HepG2 (cell line): ENCODE results near the gene DAB1. TPM values are rescaled to one million over a fixed set of nuclear protein-coding genes. Genes with fewer than 3 reads are reported as not detected.

Source experiments
- ATAC-seq: fragments of 200-7000 bp; cut with Tn5 transposase; 3 replicates; pipeline ENCODE4 v1.9.1; 2020; ENCODE audit warnings: mild to moderate bottlenecking, moderate library complexity
- BruUV-seq: library from RNA; stranded (reverse); fragments of 400-500 nt; replicated peaks from 2 replicates; lab custom pipeline; 2021; lab: Mats Ljungman, UMichigan
- CTCF ChIA-PET: fragments of 300-600 bp; formaldehyde crosslinking; extraction: SDS; loops from one replicate; lab custom pipeline; 2021; ENCODE audit warnings: low total read pairs, inconsistent platforms, low intra/inter-chr PET ratio; lab: Yijun Ruan, JAX
- POLR2A ChIA-PET: fragments of 350-600 bp; sonication (Branson Sonifier 250); formaldehyde crosslinking; loops from one replicate; lab custom pipeline; 2020; ENCODE audit warnings: antibody characterized with exemption, inconsistent platforms; lab: Yijun Ruan, JAX
- DNase-seq: peaks from one replicate; pipeline ENCODE4 v3.0.0-alpha.2; 2015; ENCODE audit warnings: low spot score
- FAIRE-seq: peaks from 3 replicates; lab custom pipeline; 2011; peaks lifted over from hg19 to GRCh38; lab: Jason Lieb, UNC
- H2AFZ ChIP-seq: one replicate; pipeline ENCODE4 v1.6.1; 2011; ENCODE audit warnings: low read length, inconsistent platforms
- H3K27ac ChIP-seq: fragments of 300-600 bp; 3 replicates; pipeline ENCODE4 v1.8.0; 2011; ENCODE audit warnings: mixed run types, mild to moderate bottlenecking, mixed read lengths, low read length, inconsistent platforms; ENCODE audit not compliant: insufficient read depth; ENCODE audit errors: extremely low read length
- H3K27me3 ChIP-seq, 2 experiments: fragments of 200-600 bp in 1 of 2; 2 replicates in 1 of 2; 3 replicates in 1 of 2; pipeline versions ENCODE4 v1.6.0 to v1.8.0; 2011; ENCODE audit warnings: low read length in 2 of 2, mild to moderate bottlenecking in 2 of 2, moderate library complexity in 2 of 2, inconsistent platforms in 1 of 2; ENCODE audit not compliant: insufficient read depth in 2 of 2, control insufficient read depth in 1 of 2
- H3K36me3 ChIP-seq, 2 experiments: fragments of 200-600 bp in 1 of 2; replicated peaks in 1 of 2; 2 replicates in 1 of 2; 3 replicates in 1 of 2; pipeline versions ENCODE4 v1.5.1 to v1.8.0; 2011; ENCODE audit warnings: low read length in 2 of 2, inconsistent platforms in 1 of 2; ENCODE audit not compliant: insufficient read depth in 2 of 2, control insufficient read depth in 1 of 2
- H3K4me1 ChIP-seq: 2 replicates; pipeline ENCODE4 v1.5.1; 2012; ENCODE audit warnings: low read length, inconsistent platforms; ENCODE audit not compliant: insufficient read depth
- H3K4me2 ChIP-seq: 2 replicates; pipeline ENCODE4 v1.6.0; 2011; ENCODE audit warnings: low read depth, low read length, inconsistent platforms
- H3K4me3 ChIP-seq, 3 experiments: fragments of 200-600 bp in 1 of 3; sonication (generic), shearing (Covaris generic) in 1 of 3; replicated peaks in 1 of 3; 2 replicates each; pipeline ENCODE4 v1.5.1; 2011 to 2016; ENCODE audit warnings: low read length in 3 of 3, inconsistent platforms in 2 of 3, low read depth in 2 of 3, mild to moderate bottlenecking in 2 of 3, control low read depth in 1 of 3, mixed read lengths in 1 of 3; ENCODE audit not compliant: insufficient read depth in 1 of 3
- H3K79me2 ChIP-seq: one replicate; pipeline ENCODE4 v1.6.1; 2011; ENCODE audit warnings: low read length, inconsistent platforms; ENCODE audit not compliant: insufficient read depth
- H3K9ac ChIP-seq: 2 replicates; pipeline ENCODE4 v1.6.0; 2011; ENCODE audit warnings: mild to moderate bottlenecking, low read depth, low read length, inconsistent platforms; ENCODE audit not compliant: insufficient read depth
- H3K9me3 ChIP-seq: 2 replicates; pipeline ENCODE4 v1.5.1; 2012; ENCODE audit warnings: mild to moderate bottlenecking, low read length
- H4K20me1 ChIP-seq: 2 replicates; pipeline ENCODE4 v1.6.0; 2011; ENCODE audit warnings: inconsistent platforms, mild to moderate bottlenecking, low read length, moderate library complexity; ENCODE audit not compliant: insufficient read depth
- BRF2 ChIP-seq: sonication (generic); formaldehyde crosslinking; IDR thresholded peaks from 2 replicates; pipeline ENCODE4 v1.8.1; 2022; ENCODE audit warnings: mild to moderate bottlenecking, missing genetic modification reagents
- CEBPB ChIP-seq: IDR thresholded peaks from 2 replicates; pipeline ENCODE4 v1.6.1; 2011; ENCODE audit warnings: low read depth, low read length, improper control_type of control experiment, borderline replicate concordance
- CREBL2 ChIP-seq: sonication (generic); formaldehyde crosslinking; IDR thresholded peaks from 2 replicates; pipeline ENCODE4 v1.8.1; 2023; ENCODE audit warnings: missing genetic modification reagents, mild to moderate bottlenecking, borderline replicate concordance
- HIC2 ChIP-seq: sonication (generic); formaldehyde crosslinking; IDR thresholded peaks from 2 replicates; pipeline ENCODE4 v1.9.0; 2022; ENCODE audit warnings: low read depth, missing genetic modification reagents
- JDP2 ChIP-seq: sonication (generic); formaldehyde crosslinking; IDR thresholded peaks from 2 replicates; pipeline ENCODE4 v1.8.1; 2022; ENCODE audit warnings: missing genetic modification reagents, borderline replicate concordance
- KMT2A ChIP-seq: sonication (generic); formaldehyde crosslinking; IDR thresholded peaks from 2 replicates; pipeline ENCODE4 v1.4.0; 2020; ENCODE audit warnings: missing genetic modification reagents
- MAFK ChIP-seq, 2 experiments: IDR thresholded peaks in 1 of 2; conservative IDR thresholded peaks in 1 of 2; 2 replicates each; pipeline ENCODE4 v1.6.1; 2011; ENCODE audit warnings: improper control_type of control experiment in 2 of 2, low read length in 2 of 2
- ZNF263 ChIP-seq: sonication (generic); formaldehyde crosslinking; IDR thresholded peaks from 2 replicates; pipeline ENCODE4 v1.4.0; 2020; ENCODE audit warnings: missing genetic modification reagents
- ZNF441 ChIP-seq: sonication (generic); formaldehyde crosslinking; IDR thresholded peaks from 2 replicates; pipeline ENCODE4 v1.7.0; 2021; ENCODE audit warnings: missing genetic modification reagents, borderline replicate concordance
- ZNF547 ChIP-seq: sonication (generic); formaldehyde crosslinking; IDR thresholded peaks from 2 replicates; pipeline ENCODE4 v1.5.1; 2020; ENCODE audit warnings: mild to moderate bottlenecking, missing genetic modification reagents
- WGBS: methylation state at CpG from one replicate; pipeline ENCODE4 v1.1.6; 2017; ENCODE audit warnings: low lambda C conversion rate; 5-methylcytosine and 5-hydroxymethylcytosine counted together
- in situ Hi-C: cut with HindIII; loops from 2 replicates; pipeline ENCODE4 v1.10.0; 2017; ENCODE audit warnings: low pct_unique_long_range_greater_than_20kb; ENCODE audit not compliant: extremely low pct_ligation_motif_present
- intact Hi-C: fragments of 100-400 bp; cut with micrococcal nuclease; formaldehyde crosslinking; loops from one replicate; pipeline ENCODE4 v1.10.0; 2022; ENCODE audit not compliant: unreplicated experiment
- polyA plus RNA-seq, 8 experiments: library from polyadenylated mRNA; depleted of rRNA in 3 of 8; stranded (reverse) in 7 of 8; unstranded in 1 of 8; fragments of >200 nt; fragmentation: Illumina TruSeq in 4 of 8; extraction: Trizol in 4 of 8; gene quantifications; 2 replicates each; pipeline versions ENCODE4 v1.2.1 to v1.2.3, GENCODE V29; 2011 to 2016; ENCODE audit warnings: low read depth in 4 of 8, missing spikeins in 1 of 8, mixed read lengths in 1 of 8; ENCODE audit not compliant: insufficient read depth in 1 of 8
- total RNA-seq, 5 experiments: library from RNA; depleted of rRNA; stranded (reverse); fragments of >200 nt; fragmentation: Illumina TruSeq; extraction: Trizol; gene quantifications; 2 replicates each; pipeline ENCODE4 v1.2.3, GENCODE V29; 2016; ENCODE audit warnings: low read depth in 1 of 5

DAB1 gene
- total and polyA plus RNA-seq, 2 of the 13 experiments (the other 11 are each of a cell fraction or from before 2014, with no cell fraction given): 0.04 to 0.13 TPM

GRCh38 chr1:57124170-57124569 lies 299.7 kb downstream of the DAB1 start (continued):
- no peak for TF ChIP-seq ZNF547 (CRISPR knock-in tag)
- TF ChIP-seq JDP2: no peak
- TF ChIP-seq ZNF441 (CRISPR knock-in tag): no peak

- no peak for FAIRE-seq
Observed at GRCh38 chr1:57122031-57122430, 301.8 kb downstream of the DAB1 start.

GRCh38 chr1:57118948-57119603 lies 304.8 kb downstream of the DAB1 start:
- TF ChIP-seq CREBL2 (CRISPR knock-in tag) (no peak), ZNF263 (no peak), BRF2 (CRISPR knock-in tag) (no peak), HIC2 (no peak), KMT2A (no peak), MAFK (conservative IDR thresholded peaks at IDR 0.05 in 1 of 2, IDR thresholded peaks at IDR 0.05 in 1 of 2; ENCODE audit: low read length in 2 of 2) (0 out of 4 replicates have a peak, but pooled peaks of 1 of the 2 experiments have one; percentile 4)
- Histone ChIP-seq H4K20me1 (no peaks in the 10 kb centered on the region), H3K79me2 (no peaks in the 10 kb centered on the region), H3K9me3 (no peaks in the 10 kb centered on the region), H2AFZ (no peak overlapping the region), H3K4me3 (no peak overlapping the region), H3K9ac (no peak overlapping the region), H3K4me1 (no peaks in the 10 kb centered on the region), H3K4me2 (no peak overlapping the region), H3K36me3 (no peaks in the 10 kb centered on the region), H3K27me3 (no peaks in the 10 kb centered on the region), H3K27ac (no peak overlapping the region)
- DNase-seq (no peak), ATAC-seq (no peak), FAIRE-seq (no peak)
- in situ Hi-C loops (no loop called here), intact Hi-C loops (no loop called here)
- no TSS peak for BruUV-seq
- CTCF ChIA-PET: no interaction called here
- POLR2A ChIA-PET: no interaction called here
- 59% methylated on average over 4 of the region's 4 CpGs for WGBS

More at GRCh38 chr1:57122031-57122430, 301.8 kb downstream of the DAB1 start:
- Histone ChIP-seq H2AFZ (no peak overlapping the region), H3K79me2 (no peaks in the 10 kb centered on the region), H3K36me3 (no peaks in the 10 kb centered on the region), H3K4me1 (no peaks in the 10 kb centered on the region), H3K4me2 (no peak overlapping the region), H4K20me1 (no peaks in the 10 kb centered on the region), H3K27ac (no peak overlapping the region), H3K27me3 (no peaks in the 10 kb centered on the region), H3K9me3 (no peaks in the 10 kb centered on the region), H3K4me3 (no peak overlapping the region), H3K9ac (no peak overlapping the region)
- TF ChIP-seq CEBPB: no peak
- ATAC-seq: no peak
- in situ Hi-C loops (no loop called here), intact Hi-C loops (no loop called here)
- CTCF ChIA-PET: no interaction called here
- WGBS: 36% methylated on average over 2 of the region's 2 CpGs
- no TSS peak for BruUV-seq
- no peak for DNase-seq
- POLR2A ChIA-PET: no interaction called here
